K562 (cell line): Measurements from ENCODE around the gene SNX4.
"Not testable (repeated sequence)": the region's sequence is repeated elsewhere in the genome, so short reads cannot be mapped to it uniquely, and the experiment has no call there.

Source experiments
- DNMT1 ChIP-seq: fragments of 450-650 bp; IDR thresholded peaks from 2 replicates; pipeline ENCODE4 v1.6.1; 2016; ENCODE audit warnings: antibody characterized with exemption, mild to moderate bottlenecking
- HDAC8 ChIP-seq: fragments of 450-650 bp; IDR thresholded peaks from 2 replicates; pipeline ENCODE4 v1.6.1; 2016; ENCODE audit warnings: mild to moderate bottlenecking, missing genetic modification characterization, moderate library complexity, missing compliant biosample characterization
- RAD21 ChIP-seq, 2 experiments: fragments of 250-450 bp in 1 of 2; fragments of 450-650 bp in 1 of 2; sonication (Bioruptor Pico) in 1 of 2; formaldehyde crosslinking in 1 of 2; IDR thresholded peaks in 1 of 2; conservative IDR thresholded peaks in 1 of 2; 2 replicates each; pipeline versions ENCODE4 v1.4.0 to v1.8.0; 2020 to 2022; ENCODE audit warnings: mild to moderate bottlenecking in 2 of 2, moderate library complexity in 1 of 2

- TF ChIP-seq RAD21 (CRISPR knock-in tag; conservative IDR thresholded peaks at IDR 0.05 in 1 of 2, IDR thresholded peaks at IDR 0.05 in 1 of 2); DNMT1; HDAC8: not testable (repeated sequence)
These were observed 114.5 kb downstream of the SNX4 start for GRCh38 chr3:125405515-125405914.
